DLD1 (cell line): Measurements from ENCODE around the gene CDHR5.

Source experiments
- in situ Hi-C: cut with HindIII; loops from 2 replicates; pipeline ENCODE4 v1.10.0; 2017; ENCODE audit warnings: low sequenced_read_pairs

The CDHR5 gene

GRCh38 chr11:569158-569885, 55.4 kb downstream of the CDHR5 start:
- in situ Hi-C loops: no loop called here

GRCh38 chr11:568306-569157, 56.2 kb downstream of the CDHR5 start:
- in situ Hi-C loops: no loop called here

GRCh38 chr11:567629-568292, 57.0 kb downstream of the CDHR5 start:
- in situ Hi-C loops: no loop called here

- in situ Hi-C loops: no loop called here
Observed at GRCh38 chr11:567011-567628, 57.6 kb downstream of the CDHR5 start.
